DMS114 treated with DMSO at 0.1 percent for 48 hours (cell line): Measurements from ENCODE around the gene GALR2.
"Not testable (repeated sequence)": the region's sequence is repeated elsewhere in the genome, so short reads cannot be mapped to it uniquely, and the experiment has no call there.

Experiments
- DNase-seq: peaks from one replicate; lab custom pipeline; 2025; ENCODE audit not compliant: unreplicated experiment; lab: John Stamatoyannopoulos, UW

GALR2 gene

DNA sequence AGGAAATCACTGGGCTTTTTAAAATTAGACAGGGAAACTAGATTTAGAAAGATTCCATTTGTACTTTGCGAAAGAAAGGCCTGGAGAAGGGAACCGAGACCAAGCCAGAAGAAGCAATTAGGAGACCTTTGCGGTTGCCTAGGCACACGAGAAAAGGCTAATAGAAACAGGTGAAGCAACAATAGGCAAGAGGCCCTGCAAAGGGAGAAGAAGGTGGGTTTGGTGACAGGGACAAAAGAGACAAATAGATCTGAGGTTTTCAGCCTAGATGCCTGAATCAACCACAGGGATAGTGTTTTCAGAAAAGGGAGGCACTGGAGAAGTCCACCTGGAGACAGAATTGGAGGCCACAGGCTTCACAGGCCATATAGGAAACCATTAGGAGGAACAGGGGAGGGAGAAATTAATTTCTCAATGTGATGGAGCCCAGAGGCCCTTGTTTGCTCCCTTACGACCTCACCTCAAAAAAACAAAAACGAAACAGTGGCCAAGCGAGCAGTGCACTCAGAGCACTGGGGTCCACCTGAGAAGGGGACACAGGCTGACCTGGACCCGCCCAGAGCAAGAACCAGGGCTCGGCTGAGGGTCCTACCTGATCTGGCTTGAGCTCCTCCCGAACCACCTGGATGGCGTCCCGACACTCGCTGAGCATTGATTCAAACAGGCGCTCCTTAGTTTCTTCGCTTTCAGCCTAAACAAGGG lies 24.6 kb upstream of the GALR2 start:
- DNase-seq: no peak

DNA sequence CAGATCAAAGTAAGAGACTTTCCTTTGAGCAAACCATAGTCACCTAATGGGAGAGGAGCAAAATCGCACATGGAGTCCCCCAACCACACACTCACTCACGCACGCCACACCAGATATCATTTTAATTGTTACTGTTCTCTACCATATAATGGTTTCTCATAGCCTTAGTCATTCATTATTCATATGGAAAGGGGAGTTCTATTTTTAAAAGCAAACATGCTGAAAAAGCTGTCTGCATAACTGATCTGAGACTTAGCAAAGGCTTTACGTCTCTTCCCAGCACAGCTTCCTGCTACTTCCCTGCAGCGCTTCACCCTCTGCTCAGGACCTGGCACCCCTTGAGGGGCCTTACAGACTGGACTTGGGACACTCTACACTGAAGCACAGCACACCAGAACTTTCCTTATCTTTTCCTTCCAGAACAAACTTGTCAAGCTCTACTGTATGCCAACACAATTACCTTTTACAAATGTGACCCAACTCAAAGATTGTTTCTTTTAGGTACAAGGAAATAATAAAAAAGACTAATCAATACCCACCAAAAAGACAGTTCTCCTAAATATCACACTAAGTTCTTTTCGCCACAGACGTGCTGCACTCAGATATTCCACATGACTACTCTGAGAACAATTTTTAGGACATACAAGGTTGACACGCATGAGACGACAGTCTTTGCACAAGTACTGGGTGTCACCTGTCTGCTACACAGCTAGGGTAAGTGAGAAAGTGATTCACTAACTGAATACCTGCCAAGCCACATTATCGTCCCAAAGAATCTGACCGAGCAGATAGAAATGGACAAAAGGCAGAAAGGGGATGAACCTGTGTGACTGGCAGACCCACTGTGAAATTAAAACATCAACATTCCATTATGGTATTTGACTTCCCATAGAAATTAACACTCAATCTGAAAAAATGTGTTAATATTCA lies 23.8 kb upstream of the GALR2 start:
- DNase-seq: no peak

- DNase-seq: no peak
These were observed 23.0 kb upstream of the GALR2 start for GRCh38 chr17:76051561-76051960.

DNA sequence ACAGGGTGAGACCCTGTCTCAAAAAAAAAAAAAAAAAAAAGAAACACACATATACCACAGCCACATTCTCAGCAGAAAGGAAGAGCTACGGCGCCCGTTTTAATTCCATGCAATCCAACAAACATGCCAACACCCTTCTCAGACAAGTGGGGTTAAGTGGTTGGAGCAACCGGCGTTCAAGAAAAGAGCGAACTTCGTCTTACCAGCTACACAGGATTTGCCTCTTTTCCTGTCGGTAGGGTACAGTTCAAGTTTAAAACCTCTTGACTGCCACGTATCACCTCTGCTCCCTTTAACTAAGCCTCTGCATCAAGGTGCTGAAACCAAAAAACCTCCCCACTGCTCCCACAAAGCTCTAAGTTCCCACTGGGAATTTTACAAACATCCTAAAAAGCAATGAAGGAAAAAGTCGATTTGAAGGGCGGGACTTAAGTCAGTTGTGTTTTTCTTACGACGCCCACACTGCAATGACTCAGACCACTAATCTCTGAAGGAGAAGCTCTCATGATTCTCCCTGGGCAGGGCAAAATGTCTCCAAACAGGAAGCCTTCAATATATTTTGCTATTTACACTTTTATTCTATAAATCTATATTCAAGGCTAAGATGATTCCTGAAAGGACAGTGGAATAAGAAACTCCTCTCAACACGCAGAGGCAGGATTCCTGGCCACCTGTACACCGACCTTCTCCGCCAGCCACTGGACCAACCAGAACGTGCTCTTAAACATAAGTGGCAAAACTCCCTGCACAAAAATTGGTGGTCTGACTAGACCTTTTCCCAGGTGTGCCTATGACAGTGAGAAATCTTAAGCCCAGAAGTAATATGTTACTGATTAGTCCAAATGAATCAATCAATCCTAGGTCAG lies 21.1 kb upstream of the GALR2 start:
- DNase-seq: no peak

DNA sequence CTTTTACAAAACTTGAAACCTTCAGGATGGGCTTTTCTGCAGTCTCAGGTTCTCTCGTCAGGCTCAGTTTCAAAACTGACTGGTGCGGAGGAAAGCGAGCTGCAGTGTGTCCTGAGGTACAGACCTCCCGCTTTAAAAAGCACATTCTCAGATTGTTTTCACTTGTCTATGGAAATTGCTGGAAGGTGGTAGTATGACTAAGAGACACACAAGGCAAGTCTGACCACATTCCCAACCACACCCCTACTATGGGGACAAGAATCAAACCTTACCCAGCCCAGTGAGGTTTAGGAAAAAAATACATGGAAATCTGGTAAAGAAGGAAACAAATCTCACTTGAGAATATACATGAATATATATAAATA lies 20.5 kb upstream of the GALR2 start:
- no peak for DNase-seq

DNA sequence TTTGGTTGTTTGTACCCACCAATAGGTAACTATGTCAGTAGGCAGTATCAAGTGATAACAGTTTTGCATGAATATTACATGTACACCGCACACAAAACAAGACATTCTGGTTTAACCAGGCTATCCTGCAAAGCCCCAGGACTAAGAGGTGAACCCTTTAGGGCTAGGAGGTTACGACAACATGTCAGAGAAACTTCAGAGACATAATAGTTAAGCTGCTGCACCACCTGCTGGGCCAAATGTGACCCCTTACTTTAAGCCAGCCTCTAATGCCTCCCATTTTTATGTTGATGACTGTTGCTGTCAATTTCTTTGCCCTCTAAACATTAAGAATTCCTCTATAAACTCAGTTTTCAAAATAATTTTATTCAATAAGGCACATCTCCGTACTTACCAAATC lies 17.7 kb upstream of the GALR2 start:
- no peak for DNase-seq

- DNase-seq: not testable (repeated sequence)
These were observed 16.3 kb upstream of the GALR2 start for GRCh38 chr17:76058264-76058663.

DNA sequence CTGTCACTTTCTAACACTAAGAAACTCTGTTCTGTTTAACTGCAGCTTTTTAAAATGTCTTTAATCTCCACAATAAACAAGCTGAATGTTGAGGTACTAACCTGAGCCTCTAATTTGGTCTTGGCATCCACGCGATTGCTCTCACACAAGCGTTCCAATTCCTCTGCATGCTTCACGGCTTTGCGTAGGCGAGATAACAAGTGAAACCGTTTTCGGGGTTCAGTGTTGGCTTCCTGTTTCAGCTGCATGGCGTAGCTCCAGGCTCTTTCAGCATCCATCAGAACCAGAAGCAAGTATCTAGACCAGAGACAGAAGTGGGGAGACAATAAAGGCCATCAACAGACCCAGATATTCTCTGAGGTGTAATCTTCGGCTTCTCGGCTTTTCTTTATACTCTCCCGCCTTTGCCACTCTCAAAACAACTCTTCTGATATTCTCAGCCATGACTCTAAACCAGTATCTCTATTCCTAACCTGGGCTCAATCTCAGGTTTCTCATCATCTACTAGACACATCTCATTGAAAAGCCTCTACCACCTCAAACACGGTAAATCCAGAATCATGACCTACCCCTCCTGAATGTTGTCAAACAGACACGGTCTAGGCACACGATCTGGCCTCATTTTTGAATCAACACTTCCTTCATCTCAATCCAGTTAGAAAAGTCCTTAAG lies 10.6 kb upstream of the GALR2 start:
- DNase-seq: no peak

DNA sequence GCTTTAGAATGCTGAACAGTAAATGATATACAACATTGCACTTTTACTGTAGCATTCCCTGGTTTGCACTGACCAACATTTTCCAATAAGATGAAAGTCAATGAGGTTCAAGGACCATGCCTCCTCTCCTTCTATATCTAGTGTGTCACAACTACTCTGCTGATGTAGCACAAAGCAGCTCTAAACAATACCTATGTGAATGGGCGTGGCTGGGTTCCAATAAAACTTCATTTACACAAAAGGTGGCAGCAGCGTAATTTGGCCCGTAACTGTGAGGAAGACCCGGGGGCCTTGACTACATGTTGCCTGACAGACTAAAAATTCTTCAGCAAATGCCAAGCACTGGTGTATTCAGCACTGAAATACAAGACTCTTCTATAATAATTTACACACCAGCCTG lies 8.8 kb upstream of the GALR2 start:
- no peak for DNase-seq

GRCh38 chr17:76071531-76072147 lies 2.9 kb upstream of the GALR2 start:
- no peak for DNase-seq

- DNase-seq: peak; percentile 84
These were observed 2.3 kb upstream of the GALR2 start, which contains the start of gene SRP68 for GRCh38 chr17:76072148-76072858. Gene SRP68, minus strand, starts transcription at chr17:76072517. Its CDS starts 26 bp downstream, at chr17:76072491.

- no peak for DNase-seq
These were observed 974 bp downstream of the GALR2 start for GRCh38 chr17:76075364-76076145.

GRCh38 chr17:76076146-76076764 lies 1.7 kb downstream of the GALR2 start:
- DNase-seq: no peak

- no peak for DNase-seq
These were observed 2.4 kb downstream of the GALR2 start for GRCh38 chr17:76076765-76077583.

DNA sequence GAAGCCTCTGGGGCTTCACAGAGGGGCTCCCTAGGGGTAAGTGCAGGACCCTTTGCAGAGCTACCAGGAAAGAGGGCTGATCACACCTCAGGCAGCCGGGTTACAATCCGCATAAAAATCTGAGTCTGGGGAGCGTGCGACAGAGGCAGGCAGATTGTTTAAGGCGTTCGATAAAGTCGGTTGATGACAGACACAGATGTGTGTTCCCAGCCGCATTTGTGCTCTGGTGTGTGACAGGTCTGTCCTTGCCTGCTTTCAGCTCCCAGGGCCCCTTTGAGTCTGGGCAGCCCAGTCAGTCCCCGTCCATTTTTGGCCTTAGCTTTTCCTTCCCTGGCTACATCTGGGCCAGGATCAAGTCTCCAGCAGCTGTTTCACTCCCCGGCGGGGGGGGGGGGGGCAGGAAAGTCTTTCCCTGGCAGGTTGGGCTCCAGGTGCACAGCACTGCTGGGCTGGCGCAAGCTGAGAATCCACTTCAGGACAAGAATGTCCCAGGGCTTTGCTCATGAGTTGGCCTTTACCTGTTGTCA lies 3.1 kb downstream of the GALR2 start:
- DNase-seq: no peak

DNA sequence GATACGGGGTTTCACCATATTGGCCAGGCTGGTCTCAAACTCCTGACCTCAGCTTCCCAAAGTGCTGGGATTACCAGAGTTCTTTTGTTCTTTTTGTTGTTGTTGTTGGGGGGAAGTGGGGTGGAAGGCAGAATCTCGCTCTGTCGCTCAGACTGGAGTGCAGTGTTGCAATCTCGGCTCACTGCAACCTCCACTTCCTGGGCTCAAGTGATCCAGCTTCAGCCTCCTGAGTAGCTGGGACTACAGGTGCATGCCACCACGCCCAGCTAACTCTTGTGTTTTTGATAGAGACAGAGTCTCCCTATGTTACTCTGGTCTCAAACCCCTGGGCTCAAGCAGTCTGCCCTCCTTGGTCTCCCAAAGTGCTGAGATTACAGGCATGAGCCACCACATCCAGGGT lies 3.8 kb downstream of the GALR2 start:
- DNase-seq: not testable (repeated sequence)

- DNase-seq: no peak
These were observed 4.4 kb downstream of the GALR2 start, which contains the start of gene ZACN for GRCh38 chr17:76078860-76079534. Gene ZACN, plus strand, starts transcription at chr17:76079182. Its CDS starts 83 bp downstream, at chr17:76079265.
